A549 (cell line): ENCODE results near the gene C8G.

Experiments
- BHLHE40 ChIP-seq: IDR thresholded peaks from 2 replicates; pipeline ENCODE4 v1.6.1; 2012; ENCODE audit warnings: low read depth, low read length, inconsistent platforms
- CTCF ChIP-seq: fragments of >200 bp; sonication (Bioruptor Twin); formaldehyde crosslinking; IDR thresholded peaks from 3 replicates; pipeline ENCODE4 v1.5.1; 2016
- KDM1A ChIP-seq: fragments of 200-600 bp; sonication (generic); IDR thresholded peaks from 2 replicates; pipeline ENCODE4 v1.6.1; 2016; ENCODE audit warnings: low read depth, mild to moderate bottlenecking
- REST ChIP-seq: fragments of 200-600 bp; sonication (generic); IDR thresholded peaks from 2 replicates; pipeline ENCODE4 v1.6.1; 2016; ENCODE audit warnings: antibody characterized with exemption, mild to moderate bottlenecking, moderate library complexity

GRCh38 chr9:136985027-136985602 lies 40.1 kb downstream of the C8G start:
- TF ChIP-seq BHLHE40, result no peak
- TF ChIP-seq KDM1A, result no peak
- no peak for TF ChIP-seq REST
- no peak for TF ChIP-seq CTCF
